UCSD-AML1 (cell line): ENCODE measurements around the gene VNN1.
"Not testable (repeated sequence)": the region's sequence is repeated elsewhere in the genome, so short reads cannot be mapped to it uniquely, and the experiment has no call there.

Experiments
- DNase-seq: peaks from one replicate; lab custom pipeline; 2025; ENCODE audit not compliant: unreplicated experiment; lab: John Stamatoyannopoulos, UW

VNN1 gene

GRCh38 chr6:132725947-132726607 lies 12.2 kb upstream of the VNN1 start:
- no peak for DNase-seq

GRCh38 chr6:132725471-132725870 lies 11.6 kb upstream of the VNN1 start:
- DNase-seq, result no peak

- no peak for DNase-seq
These were observed 6.0 kb upstream of the VNN1 start for GRCh38 chr6:132719736-132720448.

GRCh38 chr6:132715881-132716637 lies 2.2 kb upstream of the VNN1 start:
- DNase-seq, result no peak

GRCh38 chr6:132715204-132715603 lies 1.3 kb upstream of the VNN1 start:
- DNase-seq, result no peak

- no peak for DNase-seq
These were observed 305 bp upstream of the VNN1 start for GRCh38 chr6:132714160-132714559.

- DNase-seq, result no peak
These were observed 1.5 kb downstream of the VNN1 start for GRCh38 chr6:132712366-132712765.

GRCh38 chr6:132708771-132709170 lies 5.1 kb downstream of the VNN1 start:
- no peak for DNase-seq

- DNase-seq, result no peak
These were observed 5.9 kb downstream of the VNN1 start for GRCh38 chr6:132708002-132708401.

GRCh38 chr6:132706756-132707155 lies 7.1 kb downstream of the VNN1 start:
- not testable (repeated sequence) for DNase-seq

GRCh38 chr6:132703936-132704335 lies 9.9 kb downstream of the VNN1 start:
- no peak for DNase-seq

- DNase-seq, result no peak
These were observed 15.2 kb downstream of the VNN1 start for GRCh38 chr6:132698608-132699007.

- DNase-seq, result no peak
These were observed 18.1 kb downstream of the VNN1 start for GRCh38 chr6:132695773-132696172.

GRCh38 chr6:132693478-132693877 lies 20.4 kb downstream of the VNN1 start:
- DNase-seq, result no peak

- no peak for DNase-seq
These were observed 23.2 kb downstream of the VNN1 start for GRCh38 chr6:132690678-132691077.

GRCh38 chr6:132687306-132687705 lies 26.5 kb downstream of the VNN1 start:
- no peak for DNase-seq

- DNase-seq, result no peak
These were observed 27.3 kb downstream of the VNN1 start for GRCh38 chr6:132686531-132686930.

GRCh38 chr6:132685009-132685408 lies 28.8 kb downstream of the VNN1 start:
- DNase-seq, result no peak

GRCh38 chr6:132684272-132684671 lies 29.6 kb downstream of the VNN1 start:
- no peak for DNase-seq

GRCh38 chr6:132683543-132683942 lies 30.3 kb downstream of the VNN1 start:
- peak; percentile 12 for DNase-seq

GRCh38 chr6:132679094-132679493 lies 34.8 kb downstream of the VNN1 start:
- DNase-seq, result not testable (repeated sequence)

GRCh38 chr6:132675749-132676148 lies 38.1 kb downstream of the VNN1 start:
- DNase-seq, result no peak
